Endothelial cell (in vitro differentiated cells): Measurements from ENCODE around the gene NXPH2. TPM values are rescaled to one million over a fixed set of nuclear protein-coding genes. Genes with fewer than 3 reads are reported as not detected.

Source experiments
- DNase-seq: peaks from one replicate; pipeline ENCODE4 v3.0.0; 2021; ENCODE audit warnings: low spot score
- H3K27ac Mint-ChIP-seq: one replicate; pipeline ENCODE4 v1.8.0; 2021; ENCODE audit warnings: mixed read lengths, inconsistent platforms; ENCODE audit not compliant: unreplicated experiment
- H3K27me3 Mint-ChIP-seq: one replicate; pipeline ENCODE4 v1.8.0; 2021; ENCODE audit warnings: mild to moderate bottlenecking, moderate library complexity, mixed read lengths, inconsistent platforms; ENCODE audit not compliant: unreplicated experiment
- H3K36me3 Mint-ChIP-seq: one replicate; pipeline ENCODE4 v1.8.0; 2021; ENCODE audit warnings: mild to moderate bottlenecking, low read depth, mixed read lengths, inconsistent platforms; ENCODE audit not compliant: unreplicated experiment
- H3K4me1 Mint-ChIP-seq: one replicate; pipeline ENCODE4 v1.8.0; 2021; ENCODE audit warnings: mild to moderate bottlenecking, mixed read lengths, inconsistent platforms; ENCODE audit not compliant: unreplicated experiment
- H3K4me3 Mint-ChIP-seq: one replicate; pipeline ENCODE4 v1.8.0; 2021; ENCODE audit warnings: mild to moderate bottlenecking, mixed read lengths, inconsistent platforms; ENCODE audit not compliant: unreplicated experiment
- H3K9me3 Mint-ChIP-seq: one replicate; pipeline ENCODE4 v1.8.0; 2021; ENCODE audit warnings: mixed read lengths, inconsistent platforms; ENCODE audit not compliant: unreplicated experiment
- CTCF ChIP-seq: fragments of 200-600 bp; sonication (generic); IDR thresholded peaks from one replicate; pipeline ENCODE4 v1.5.0; 2021; ENCODE audit warnings: antibody characterized with exemption; ENCODE audit not compliant: unreplicated experiment
- total RNA-seq: library from RNA; stranded (reverse); fragmentation: NEBNext Ultra II Directional; extraction: Animal tissue kit (Norgen Biotek cat#: 25700); gene quantifications from one replicate; pipeline ENCODE4 v1.2.1, GENCODE V29; 2021; ENCODE audit not compliant: unreplicated experiment

The NXPH2 gene
- total RNA-seq, 1 donor from 2014 or later: 3.4 TPM

DNA sequence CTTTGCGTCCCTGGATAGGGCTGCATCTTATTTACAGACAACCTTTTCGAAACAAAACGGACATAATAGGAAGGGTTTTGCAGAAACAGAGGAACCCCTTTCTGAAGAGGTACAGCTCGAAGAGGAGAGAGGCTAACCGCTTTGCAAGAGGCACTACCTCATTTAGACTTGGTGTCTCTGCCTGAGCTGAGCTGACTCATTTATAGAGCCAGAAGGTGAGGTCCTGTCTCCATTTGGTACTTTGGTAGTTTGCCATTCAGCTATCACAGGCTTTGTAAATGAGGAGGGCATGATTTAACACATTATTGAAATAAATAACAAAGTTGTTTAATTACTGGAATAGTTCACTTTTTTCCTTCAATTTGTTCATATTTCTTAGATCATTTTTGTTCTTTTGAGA, 2.2 kb upstream of the NXPH2 start:
- no peaks in the 10 kb centered on the region for H3K36me3 Mint-ChIP-seq
- no peak for TF ChIP-seq CTCF
- no peak overlapping the region for H3K27ac Mint-ChIP-seq
- H3K4me1 Mint-ChIP-seq: peaks cover 16% of the 10 kb centered on the region
- H3K4me3 Mint-ChIP-seq: no peak overlapping the region
- no peak for DNase-seq
- no peaks in the 10 kb centered on the region for H3K9me3 Mint-ChIP-seq
- H3K27me3 Mint-ChIP-seq: peaks cover 15% of the 10 kb centered on the region

DNA sequence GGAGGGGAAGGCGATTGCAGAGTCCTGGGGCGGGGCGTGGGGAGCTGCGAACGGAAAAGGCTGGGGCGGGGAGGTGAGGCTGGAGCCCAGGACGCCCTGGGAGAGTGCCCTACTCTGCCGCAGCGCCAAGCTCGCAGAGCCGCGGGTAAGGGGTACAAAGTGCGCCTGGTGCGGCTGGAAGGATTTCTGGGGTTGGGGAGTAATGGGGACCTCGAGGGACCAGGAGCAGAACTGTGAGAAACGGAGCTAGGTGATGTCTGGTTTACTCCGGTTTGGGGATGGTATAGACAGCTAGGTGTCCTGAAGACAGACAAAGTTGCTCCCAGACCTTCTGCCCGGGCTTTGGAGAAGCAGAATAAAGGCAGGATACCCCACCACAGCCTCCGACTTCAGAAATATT, 718 bp upstream of the NXPH2 start:
- H3K9me3 Mint-ChIP-seq: no peaks in the 10 kb centered on the region
- H3K4me1 Mint-ChIP-seq: peaks cover 16% of the 10 kb centered on the region
- H3K27me3 Mint-ChIP-seq: peaks cover 15% of the 10 kb centered on the region
- no peak for DNase-seq
- no peak overlapping the region for H3K27ac Mint-ChIP-seq
- peak overlapping the region; percentile 80 for H3K4me3 Mint-ChIP-seq
- H3K36me3 Mint-ChIP-seq: no peaks in the 10 kb centered on the region
- TF ChIP-seq CTCF: no peak

DNA sequence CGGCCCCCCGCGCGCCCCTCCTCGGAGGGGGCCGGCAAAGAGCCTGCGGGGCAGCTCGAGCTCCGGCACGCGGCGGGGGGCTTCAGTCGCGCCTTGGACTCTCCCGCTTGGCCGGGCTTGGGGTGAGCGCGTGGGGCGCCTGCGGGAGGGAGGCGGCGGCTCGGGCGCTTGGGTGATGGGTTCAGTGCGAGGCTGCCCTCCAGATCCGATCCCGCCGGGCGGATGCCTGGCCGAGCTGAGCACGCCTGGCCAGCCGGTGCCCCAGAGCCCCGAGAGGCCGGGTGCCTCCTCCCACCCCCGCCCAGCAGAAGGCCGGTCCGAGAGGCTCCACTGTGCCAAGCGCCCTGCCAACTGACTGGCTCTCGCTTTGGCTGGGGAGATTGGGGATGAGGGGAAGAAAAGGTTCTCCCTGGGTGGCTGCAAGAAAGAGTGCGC, 273 bp upstream of the NXPH2 start:
- H3K27me3 Mint-ChIP-seq: peaks cover 15% of the 10 kb centered on the region
- H3K9me3 Mint-ChIP-seq: no peaks in the 10 kb centered on the region
- H3K4me1 Mint-ChIP-seq: peaks cover 16% of the 10 kb centered on the region
- peak; percentile 46 for DNase-seq
- peak overlapping the region; percentile 80 for H3K4me3 Mint-ChIP-seq
- no peaks in the 10 kb centered on the region for H3K36me3 Mint-ChIP-seq
- no peak for TF ChIP-seq CTCF
- H3K27ac Mint-ChIP-seq: no peak overlapping the region

DNA sequence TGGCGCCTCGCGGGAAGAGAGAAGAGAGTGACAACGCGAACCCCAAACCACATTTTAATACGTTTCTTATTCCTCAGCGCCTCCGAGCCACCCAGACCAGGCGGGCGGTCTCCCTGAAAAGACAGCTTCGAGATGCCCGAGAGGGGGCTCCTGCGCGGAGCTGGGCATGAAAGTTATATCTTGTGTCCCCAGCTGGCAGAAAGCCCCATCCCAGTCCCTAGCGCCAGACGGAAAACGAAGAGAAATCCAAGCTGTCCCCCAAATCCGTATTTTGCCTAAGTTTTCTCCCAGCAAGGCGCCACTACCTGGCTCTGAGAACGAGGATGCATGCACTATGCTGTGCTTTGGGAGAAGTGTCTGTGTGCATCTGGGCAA, 797 bp downstream of the NXPH2 start:
- Mint-ChIP-seq H3K4me3 (peak overlapping the region; percentile 90), H3K27ac (no peak overlapping the region), H3K4me1 (peaks cover 16% of the 10 kb centered on the region), H3K36me3 (no peaks in the 10 kb centered on the region), H3K9me3 (no peaks in the 10 kb centered on the region), H3K27me3 (peaks cover 15% of the 10 kb centered on the region)
- no peak for TF ChIP-seq CTCF
- peak; percentile 8 for DNase-seq

DNA sequence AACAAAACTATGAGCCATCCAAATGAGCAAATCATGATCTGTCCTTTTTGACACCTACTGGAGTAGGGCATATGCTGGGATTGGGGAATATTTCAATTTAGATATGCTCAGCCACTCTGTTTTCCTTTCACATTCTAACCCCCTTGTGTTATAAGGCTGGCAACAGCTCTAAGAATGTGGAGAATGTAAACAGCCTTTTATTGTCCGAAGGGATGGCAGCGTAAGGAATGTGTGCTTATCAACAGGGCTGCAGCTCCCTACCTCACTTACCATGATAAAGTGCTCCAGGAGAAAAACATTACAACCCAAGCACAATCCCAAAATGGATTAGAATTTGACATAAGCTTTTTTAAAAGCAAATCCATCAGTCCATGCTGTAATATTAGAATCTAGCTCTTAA, 2.2 kb downstream of the NXPH2 start:
- Mint-ChIP-seq H3K4me1 (peaks cover 16% of the 10 kb centered on the region), H3K4me3 (peak overlapping the region; percentile 75), H3K9me3 (no peaks in the 10 kb centered on the region), H3K36me3 (no peaks in the 10 kb centered on the region), H3K27ac (peak overlapping the region; percentile 46), H3K27me3 (peaks cover 15% of the 10 kb centered on the region)
- TF ChIP-seq CTCF: no peak
- peak; percentile 10 for DNase-seq
